Fibroblast of skin of abdomen (primary cell): ENCODE data around the gene PEG3.

ENCODE experiments used
- DNase-seq: peaks from one replicate; pipeline ENCODE4 v3.0.0-alpha.2; 2013

Gene PEG3

GRCh38 chr19:56806639-56807038 lies 33.9 kb downstream of the PEG3 start:
- no peak for DNase-seq
